ENCODE measurements around the gene C12orf42.

DNA sequence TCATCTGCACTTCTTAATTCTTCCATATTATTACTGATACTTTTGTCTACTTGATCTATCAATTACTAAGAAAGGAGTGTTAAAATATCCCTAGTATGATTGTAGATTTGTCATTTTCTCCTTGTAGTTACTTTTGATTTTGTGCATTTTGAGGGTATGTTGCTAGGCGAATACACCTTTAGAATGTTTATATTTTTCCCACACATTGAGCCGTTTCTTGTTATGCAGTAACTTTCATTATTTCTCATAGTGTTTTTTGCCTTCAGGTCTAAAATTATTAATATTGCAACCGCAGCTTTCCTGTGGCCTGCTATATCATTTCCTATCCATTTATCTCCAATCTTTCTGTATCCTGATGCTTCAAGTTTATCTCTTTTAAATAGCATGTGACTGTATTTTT lies 44.6 kb upstream of the C12orf42 start:
- TF ChIP-seq SUZ12 (IDR thresholded peaks at IDR 0.05; ENCODE audit: extremely low read depth, insufficient read depth, insufficient read length) (no peak), YY1 (IDR thresholded peaks at IDR 0.05; ENCODE audit: insufficient read depth, insufficient read length) (no peak)
